Natural killer cell (primary cell): ENCODE data around the gene ETV7. TPM values are rescaled to one million over a fixed set of nuclear protein-coding genes. Genes with fewer than 3 reads are reported as not detected.

Experiments used
- ATAC-seq, 3 donors: fragments of 150-1000 bp in 2 of 3; fragments of 200-7000 bp in 1 of 3; cut with Tn5 transposase; 1 replicate in 1 of 3; 2 replicates in 2 of 3; pipeline ENCODE4 v1.10.0; 2021; ENCODE audit warnings: mild to moderate bottlenecking in 2 of 3, moderate library complexity in 2 of 3
- DNase-seq, 2 donors: peaks; one replicate each; pipeline versions ENCODE4 v3.0.0 to v3.0.0-alpha.2; 2013 to 2021; ENCODE audit warnings: mixed read lengths in 1 of 2
- H3K27ac ChIP-seq: one replicate; pipeline ENCODE4 v1.5.1; 2013; ENCODE audit warnings: mild to moderate bottlenecking, low read length
- H3K27me3 ChIP-seq: one replicate; pipeline ENCODE4 v1.6.1; 2013; ENCODE audit warnings: low read length; ENCODE audit not compliant: control insufficient read depth, insufficient read depth
- H3K36me3 ChIP-seq: one replicate; pipeline ENCODE4 v1.6.1; 2013; ENCODE audit warnings: low read length; ENCODE audit not compliant: control insufficient read depth, insufficient read depth
- H3K4me1 ChIP-seq: one replicate; pipeline ENCODE4 v1.6.1; 2013; ENCODE audit warnings: low read length; ENCODE audit not compliant: control insufficient read depth, insufficient read depth
- H3K4me3 ChIP-seq: one replicate; pipeline ENCODE4 v1.5.1; 2013; ENCODE audit warnings: low read length
- H3K9me3 ChIP-seq: one replicate; pipeline ENCODE4 v1.6.1; 2013; ENCODE audit warnings: low read length; ENCODE audit not compliant: control insufficient read depth, insufficient read depth
- H3K27ac Mint-ChIP-seq, 2 donors: one replicate each; pipeline ENCODE4 v1.8.0; 2022; ENCODE audit warnings: mild to moderate bottlenecking in 2 of 2, mixed read lengths in 2 of 2, moderate library complexity in 1 of 2
- H3K27me3 Mint-ChIP-seq, 2 donors: one replicate each; pipeline ENCODE4 v1.8.0; 2022; ENCODE audit warnings: low read depth in 2 of 2, mixed read lengths in 2 of 2
- H3K36me3 Mint-ChIP-seq: one replicate; pipeline ENCODE4 v1.8.0; 2022; ENCODE audit warnings: mixed read lengths
- H3K4me1 Mint-ChIP-seq, 2 donors: one replicate each; pipeline ENCODE4 v1.8.0; 2022; ENCODE audit warnings: mixed read lengths in 2 of 2
- H3K4me3 Mint-ChIP-seq: one replicate; pipeline ENCODE4 v1.8.0; 2022; ENCODE audit warnings: mild to moderate bottlenecking, moderate library complexity, mixed read lengths
- H3K9me3 Mint-ChIP-seq, 2 donors: one replicate each; pipeline ENCODE4 v1.8.0; 2022; ENCODE audit warnings: mixed read lengths in 2 of 2
- WGBS: methylation state at CpG from one replicate; pipeline ENCODE4 v1.1.7; 2013; ENCODE audit warnings: missing lambda C conversion rate; ENCODE audit not compliant: insufficient coverage; 5-methylcytosine and 5-hydroxymethylcytosine counted together
- intact Hi-C: fragments of 100-400 bp; cut with micrococcal nuclease; formaldehyde crosslinking; loops from one replicate; pipeline ENCODE4 v1.14.2; 2022
- total RNA-seq, 4 donors: library from RNA; stranded (reverse); fragments of 120-200 nt in 1 of 4; gene quantifications; one replicate each; pipeline versions ENCODE4 v1.2.3 to v1.2.4, GENCODE V29; 2013 to 2022
- TF ChIP-seq, protein P1 (sequence below): fragments of 200-600 bp; IDR thresholded peaks from one replicate; pipeline ENCODE4 v1.8.0; 2022; ENCODE audit warnings: antibody characterized with exemption

ETV7 gene
- total RNA-seq, 3 donors from 2014 or later (not counting 1 experiment from before 2014, with no cell fraction given): 0.96 to 2.8 (median 1.7) TPM

GRCh38 chr6:36327226-36327918, 60.1 kb downstream of the ETV7 start:
- H3K27me3 Mint-ChIP-seq: peaks cover 5 to 13% of the 10 kb centered on the region in 2 donors
- no peaks in the 10 kb centered on the region for H3K36me3 Mint-ChIP-seq
- no peak for ATAC-seq
- Histone ChIP-seq H3K27me3 (no peaks in the 10 kb centered on the region), H3K9me3 (no peaks in the 10 kb centered on the region), H3K4me1 (no peaks in the 10 kb centered on the region), H3K4me3 (no peak overlapping the region), H3K27ac (no peak overlapping the region), H3K36me3 (no peaks in the 10 kb centered on the region)
- WGBS: 47% methylated on average over 6 of the region's 6 CpGs
- DNase-seq: no peak
- no peak overlapping the region for H3K4me3 Mint-ChIP-seq
- intact Hi-C loops: no loop called here
- H3K4me1 Mint-ChIP-seq: peaks cover 0 to 5% of the 10 kb centered on the region in 2 donors
- no peak overlapping the region for H3K27ac Mint-ChIP-seq
- TF ChIP-seq, protein P1, sequence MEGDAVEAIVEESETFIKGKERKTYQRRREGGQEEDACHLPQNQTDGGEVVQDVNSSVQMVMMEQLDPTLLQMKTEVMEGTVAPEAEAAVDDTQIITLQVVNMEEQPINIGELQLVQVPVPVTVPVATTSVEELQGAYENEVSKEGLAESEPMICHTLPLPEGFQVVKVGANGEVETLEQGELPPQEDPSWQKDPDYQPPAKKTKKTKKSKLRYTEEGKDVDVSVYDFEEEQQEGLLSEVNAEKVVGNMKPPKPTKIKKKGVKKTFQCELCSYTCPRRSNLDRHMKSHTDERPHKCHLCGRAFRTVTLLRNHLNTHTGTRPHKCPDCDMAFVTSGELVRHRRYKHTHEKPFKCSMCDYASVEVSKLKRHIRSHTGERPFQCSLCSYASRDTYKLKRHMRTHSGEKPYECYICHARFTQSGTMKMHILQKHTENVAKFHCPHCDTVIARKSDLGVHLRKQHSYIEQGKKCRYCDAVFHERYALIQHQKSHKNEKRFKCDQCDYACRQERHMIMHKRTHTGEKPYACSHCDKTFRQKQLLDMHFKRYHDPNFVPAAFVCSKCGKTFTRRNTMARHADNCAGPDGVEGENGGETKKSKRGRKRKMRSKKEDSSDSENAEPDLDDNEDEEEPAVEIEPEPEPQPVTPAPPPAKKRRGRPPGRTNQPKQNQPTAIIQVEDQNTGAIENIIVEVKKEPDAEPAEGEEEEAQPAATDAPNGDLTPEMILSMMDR: no peak
- H3K9me3 Mint-ChIP-seq: no peaks in the 10 kb centered on the region

DNA sequence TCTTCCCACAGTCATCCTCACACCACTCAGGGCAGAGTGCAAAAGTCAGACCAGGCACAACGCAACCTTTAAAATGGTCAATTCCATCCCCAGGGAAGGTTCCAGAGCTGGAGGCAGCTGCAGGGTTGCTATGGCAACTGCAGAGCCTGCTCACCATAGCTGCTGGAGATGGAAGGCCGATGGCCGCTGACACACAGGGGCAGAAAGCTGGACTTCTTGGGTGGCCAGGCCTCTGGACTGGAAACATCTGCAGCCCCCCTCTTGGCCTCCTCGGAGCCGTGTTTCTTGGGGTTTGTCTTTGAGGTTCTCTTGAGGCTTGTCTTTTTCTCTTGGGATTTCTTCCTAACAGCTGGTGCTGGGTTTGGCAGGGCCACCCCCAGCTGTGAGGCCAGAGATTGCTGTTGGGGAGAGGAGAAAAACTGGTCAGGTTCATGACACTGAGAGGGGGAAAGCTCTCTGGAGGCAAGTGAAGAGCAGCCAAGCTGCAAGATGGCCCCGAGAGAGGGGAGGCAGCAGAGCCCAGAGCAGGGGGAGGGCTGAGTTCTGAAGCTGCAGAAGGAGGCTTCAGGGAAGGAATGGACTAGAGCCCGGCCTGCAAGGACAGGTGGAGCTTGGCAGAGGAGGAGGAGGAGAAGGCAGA, 61.0 kb downstream of the ETV7 start:
- no peak for DNase-seq
- H3K36me3 ChIP-seq: no peaks in the 10 kb centered on the region
- H3K27ac ChIP-seq: no peak overlapping the region
- no peaks in the 10 kb centered on the region for H3K27me3 ChIP-seq
- Mint-ChIP-seq H3K27me3 (peaks cover 0 to 9% of the 10 kb centered on the region in 2 donors), H3K9me3 (no peaks in the 10 kb centered on the region), H3K27ac (no peak overlapping the region), H3K36me3 (no peaks in the 10 kb centered on the region), H3K4me1 (no peaks in the 10 kb centered on the region), H3K4me3 (no peak overlapping the region)
- no peak for ATAC-seq
- TF ChIP-seq, protein P1: no peak
- no peaks in the 10 kb centered on the region for H3K9me3 ChIP-seq
- H3K4me1 ChIP-seq: no peaks in the 10 kb centered on the region
- intact Hi-C loops: no loop called here
- H3K4me3 ChIP-seq: no peak overlapping the region
- 79% methylated on average over 6 of the region's 7 CpGs for WGBS

- Mint-ChIP-seq H3K36me3 (no peaks in the 10 kb centered on the region), H3K4me3 (no peak overlapping the region)
These were observed 62.8 kb downstream of the ETV7 start for GRCh38 chr6:36324715-36325114.

More at GRCh38 chr6:36324715-36325114, 62.8 kb downstream of the ETV7 start:
- H3K27ac ChIP-seq: no peak overlapping the region
- H3K9me3 ChIP-seq: no peaks in the 10 kb centered on the region
- Mint-ChIP-seq H3K27ac (no peak overlapping the region), H3K9me3 (no peaks in the 10 kb centered on the region), H3K4me1 (no peaks in the 10 kb centered on the region), H3K27me3 (peaks cover 0 to 9% of the 10 kb centered on the region in 2 donors)
- no peaks in the 10 kb centered on the region for H3K36me3 ChIP-seq
- TF ChIP-seq, protein P1: no peak
- intact Hi-C loops: no loop called here
- ATAC-seq (no peak), DNase-seq (no peak)
- no peaks in the 10 kb centered on the region for H3K4me1 ChIP-seq
- H3K27me3 ChIP-seq: no peaks in the 10 kb centered on the region
- WGBS: 98% methylated on average over 4 of the region's 4 CpGs
- no peak overlapping the region for H3K4me3 ChIP-seq
